LNCaP clone FGC (cell line): ENCODE data around the gene POMGNT2.

ENCODE experiments used
- DNase-seq: peaks from one replicate; pipeline ENCODE4 v3.0.0-alpha.2; 2011; ENCODE audit warnings: low read depth
- H3K4me3 ChIP-seq: 2 replicates; pipeline ENCODE4 v1.5.1; 2011; ENCODE audit warnings: mild to moderate bottlenecking, low read depth, low read length, control low read depth
- CTCF ChIP-seq: IDR thresholded peaks from 2 replicates; pipeline ENCODE4 v1.5.1; 2012; ENCODE audit warnings: mild to moderate bottlenecking; ENCODE audit not compliant: control insufficient read depth, insufficient read depth; ENCODE audit errors: extremely low read depth

The POMGNT2 gene

GRCh38 chr3:43089081-43089480 is 16.8 kb downstream of the POMGNT2 start:
- TF ChIP-seq CTCF: no peak
- no peak for DNase-seq
- no peak overlapping the region for H3K4me3 ChIP-seq

- peak; percentile 47 for TF ChIP-seq CTCF
- DNase-seq: no peak
- no peak overlapping the region for H3K4me3 ChIP-seq
Observed at GRCh38 chr3:43087249-43087776, 18.6 kb downstream of the POMGNT2 start.

GRCh38 chr3:43086460-43087165 is 19.3 kb downstream of the POMGNT2 start:
- DNase-seq: peak; percentile 46

GRCh38 chr3:43082457-43082856 is 23.4 kb downstream of the POMGNT2 start:
- DNase-seq: no peak
- no peak for TF ChIP-seq CTCF

More at GRCh38 chr3:43086460-43087165, 19.3 kb downstream of the POMGNT2 start:
- no peak overlapping the region for H3K4me3 ChIP-seq
- no peak for TF ChIP-seq CTCF

GRCh38 chr3:43081796-43082195 is 24.1 kb downstream of the POMGNT2 start:
- no peak for TF ChIP-seq CTCF
- DNase-seq: no peak
- no peak overlapping the region for H3K4me3 ChIP-seq

More at GRCh38 chr3:43082457-43082856, 23.4 kb downstream of the POMGNT2 start:
- H3K4me3 ChIP-seq: no peak overlapping the region

- no peak for DNase-seq
- no peak overlapping the region for H3K4me3 ChIP-seq
- no peak for TF ChIP-seq CTCF
Observed at GRCh38 chr3:43080726-43081568, 24.9 kb downstream of the POMGNT2 start.
